ENCODE results near the gene TWIST1.

TWIST1 gene

DNA sequence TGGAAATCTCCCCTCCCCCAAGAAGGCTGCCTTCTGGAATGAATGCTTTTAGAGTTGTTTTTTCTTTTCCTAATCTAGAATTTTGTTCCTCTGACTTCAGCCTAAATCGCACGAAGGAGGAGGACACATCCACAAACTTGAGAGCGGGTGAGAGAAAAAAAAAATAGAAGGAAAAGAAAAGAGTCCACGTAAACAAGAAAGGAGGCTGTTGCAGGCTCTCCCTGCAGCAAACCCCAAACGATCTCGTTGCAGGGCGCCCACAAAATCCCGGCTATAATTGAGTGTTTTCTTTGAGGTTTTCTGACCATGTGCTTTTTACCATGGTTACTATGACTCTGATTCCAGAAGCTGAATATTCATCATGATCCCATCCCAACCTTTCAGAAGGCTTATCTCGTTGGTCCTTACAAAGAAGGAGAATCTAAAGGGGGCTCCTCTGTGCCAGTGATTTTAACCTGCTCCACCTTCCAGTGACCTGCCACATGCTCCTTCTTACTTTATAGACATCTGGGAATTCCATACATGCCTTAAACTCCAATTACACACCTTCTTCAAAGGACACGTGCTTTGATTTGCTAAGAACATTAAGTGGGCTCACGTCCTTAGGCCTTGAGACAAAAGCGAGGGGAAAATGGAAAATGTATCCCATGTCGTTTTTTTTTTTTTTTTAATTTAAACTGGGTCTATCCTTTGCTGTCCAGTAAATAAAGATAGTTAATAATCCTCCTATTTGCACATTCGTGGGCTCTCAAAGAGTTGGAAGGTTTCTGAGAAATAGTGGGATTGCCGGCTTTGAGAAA, 5.8 kb downstream of the TWIST1 start:
- no peak for DNase-seq
- Histone ChIP-seq H3K27ac (no peak overlapping the region), H3K36me3 (replicated peaks) (no peaks in the 10 kb centered on the region), H3K4me3 (ENCODE audit: low read depth, low read length) (peak overlapping the region; percentile 39), H3K27me3 (replicated peaks) (no peaks in the 10 kb centered on the region)
- TF ChIP-seq, protein P1, sequence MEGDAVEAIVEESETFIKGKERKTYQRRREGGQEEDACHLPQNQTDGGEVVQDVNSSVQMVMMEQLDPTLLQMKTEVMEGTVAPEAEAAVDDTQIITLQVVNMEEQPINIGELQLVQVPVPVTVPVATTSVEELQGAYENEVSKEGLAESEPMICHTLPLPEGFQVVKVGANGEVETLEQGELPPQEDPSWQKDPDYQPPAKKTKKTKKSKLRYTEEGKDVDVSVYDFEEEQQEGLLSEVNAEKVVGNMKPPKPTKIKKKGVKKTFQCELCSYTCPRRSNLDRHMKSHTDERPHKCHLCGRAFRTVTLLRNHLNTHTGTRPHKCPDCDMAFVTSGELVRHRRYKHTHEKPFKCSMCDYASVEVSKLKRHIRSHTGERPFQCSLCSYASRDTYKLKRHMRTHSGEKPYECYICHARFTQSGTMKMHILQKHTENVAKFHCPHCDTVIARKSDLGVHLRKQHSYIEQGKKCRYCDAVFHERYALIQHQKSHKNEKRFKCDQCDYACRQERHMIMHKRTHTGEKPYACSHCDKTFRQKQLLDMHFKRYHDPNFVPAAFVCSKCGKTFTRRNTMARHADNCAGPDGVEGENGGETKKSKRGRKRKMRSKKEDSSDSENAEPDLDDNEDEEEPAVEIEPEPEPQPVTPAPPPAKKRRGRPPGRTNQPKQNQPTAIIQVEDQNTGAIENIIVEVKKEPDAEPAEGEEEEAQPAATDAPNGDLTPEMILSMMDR (IDR thresholded peaks at IDR 0.05; ENCODE audit: low read depth, low read length, missing control alignments): no peak
- in situ Hi-C loops (cut with HindIII; ENCODE audit: low pct_ligation_motif_present, low sequenced_read_pairs): no loop called here

DNA sequence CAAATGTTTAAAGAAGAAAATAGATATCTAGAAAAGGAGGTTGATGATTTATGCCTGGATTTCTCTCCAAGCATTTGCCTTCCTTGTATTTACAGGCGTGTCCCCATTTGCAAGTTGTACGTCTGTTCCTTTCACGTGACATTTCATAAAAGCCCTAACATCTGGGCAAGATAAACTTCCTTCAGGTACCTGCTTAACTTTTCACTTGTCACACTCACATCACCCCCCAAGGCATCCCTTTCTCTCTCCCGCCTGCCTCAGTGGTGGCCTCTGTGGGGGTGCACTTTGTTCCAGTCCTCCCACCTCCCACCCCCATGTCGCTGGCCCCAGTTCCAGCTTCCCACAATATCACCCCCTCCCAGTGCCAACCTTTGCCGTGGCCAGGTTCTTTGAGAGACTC, 6.7 kb downstream of the TWIST1 start:
- no peak for DNase-seq
- no peaks in the 10 kb centered on the region for H3K27me3 ChIP-seq (replicated peaks)
- H3K27ac ChIP-seq: no peak overlapping the region
- TF ChIP-seq, protein P1 (IDR thresholded peaks at IDR 0.05; ENCODE audit: low read depth, low read length, missing control alignments): no peak
- H3K36me3 ChIP-seq (replicated peaks): no peaks in the 10 kb centered on the region
- no peak overlapping the region for H3K4me3 ChIP-seq (ENCODE audit: low read depth, low read length)
- in situ Hi-C loops (cut with HindIII; ENCODE audit: low pct_ligation_motif_present, low sequenced_read_pairs): no loop called here

DNA sequence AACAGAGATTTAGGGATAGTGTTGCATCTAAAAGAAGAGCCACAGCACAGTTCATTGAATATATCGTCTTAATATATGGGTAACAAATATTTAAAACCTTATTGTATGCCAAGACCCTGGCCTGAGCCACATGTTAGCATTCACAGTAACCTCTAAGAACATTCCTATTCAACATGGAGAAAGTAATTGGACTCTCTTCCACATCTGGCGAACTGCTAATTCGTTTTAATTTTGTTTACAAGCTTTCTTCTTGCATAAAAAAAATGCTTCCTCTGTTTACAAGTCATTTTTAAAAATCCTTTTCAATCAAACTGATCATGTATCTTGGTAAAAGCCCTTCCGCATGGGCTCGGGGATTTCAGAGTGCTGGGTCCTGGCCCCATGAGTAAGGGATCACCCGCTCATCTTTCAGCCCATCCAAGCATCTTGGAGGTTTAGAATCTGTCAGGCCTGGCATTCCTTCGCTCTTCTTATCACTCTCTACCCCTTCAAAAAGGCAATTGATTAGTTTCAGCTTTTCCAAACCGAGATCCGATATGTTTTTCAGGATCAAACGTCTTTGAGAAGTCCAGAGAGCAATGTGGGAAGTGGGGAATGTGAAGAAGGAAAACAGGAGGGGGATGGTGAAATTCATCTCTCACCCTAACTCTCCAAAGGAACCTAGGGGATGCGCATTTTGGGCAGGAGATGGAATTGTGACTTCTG, 7.3 kb downstream of the TWIST1 start:
- no peak overlapping the region for H3K4me3 ChIP-seq (ENCODE audit: low read depth, low read length)
- DNase-seq: no peak
- TF ChIP-seq, protein P1 (IDR thresholded peaks at IDR 0.05; ENCODE audit: low read depth, low read length, missing control alignments): no peak
- no peak overlapping the region for H3K27ac ChIP-seq
- no peaks in the 10 kb centered on the region for H3K36me3 ChIP-seq (replicated peaks)
- no peaks in the 10 kb centered on the region for H3K27me3 ChIP-seq (replicated peaks)
- in situ Hi-C loops (cut with HindIII; ENCODE audit: low pct_ligation_motif_present, low sequenced_read_pairs): no loop called here

DNA sequence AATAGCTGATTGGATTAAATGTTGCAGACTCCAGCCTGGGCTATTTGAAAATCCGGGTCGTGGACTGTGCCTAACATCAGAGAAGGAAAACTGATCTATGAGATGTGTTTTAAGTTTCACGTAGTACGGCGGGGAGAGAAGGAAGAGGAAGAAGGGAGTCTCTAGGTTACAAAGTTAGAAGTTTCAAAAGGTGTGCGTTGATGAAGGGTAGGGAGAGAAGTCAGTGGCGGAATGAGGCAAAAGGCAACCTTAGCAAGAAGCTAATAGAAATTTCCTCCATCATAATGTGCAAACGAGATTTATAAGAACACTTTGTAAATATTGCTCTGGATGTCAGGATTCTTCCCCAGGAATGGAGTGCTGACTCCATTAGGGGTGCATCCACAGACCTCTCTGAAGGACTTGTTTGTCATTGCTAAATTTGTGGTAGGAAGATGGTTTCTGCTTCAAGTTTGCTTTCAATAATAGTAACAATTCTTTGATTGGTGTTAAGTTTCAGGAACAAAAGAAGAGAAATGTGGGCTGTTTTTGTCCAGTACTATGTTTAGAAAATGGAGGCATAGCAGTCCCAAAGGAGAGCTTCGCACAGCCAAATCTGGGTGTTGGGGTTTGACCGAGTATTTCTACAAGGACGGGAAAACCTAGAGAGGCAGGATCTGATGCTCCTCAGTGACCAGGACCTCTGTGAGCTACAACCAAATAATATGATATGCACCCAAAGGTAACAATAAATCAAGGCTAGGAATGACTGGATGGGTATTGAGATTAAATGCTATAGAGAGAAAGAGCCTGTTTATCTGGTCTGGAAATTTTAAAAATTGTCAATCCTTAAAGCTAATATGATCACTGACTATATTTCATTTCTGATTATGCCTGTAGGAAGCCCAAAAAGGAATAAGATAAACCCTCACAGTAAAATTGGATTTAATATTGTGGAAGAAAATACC, 8.2 kb downstream of the TWIST1 start:
- Histone ChIP-seq H3K27me3 (replicated peaks) (no peaks in the 10 kb centered on the region), H3K4me3 (ENCODE audit: low read depth, low read length) (no peak overlapping the region), H3K36me3 (replicated peaks) (no peaks in the 10 kb centered on the region), H3K27ac (no peak overlapping the region)
- DNase-seq: no peak
- in situ Hi-C loops (cut with HindIII; ENCODE audit: low pct_ligation_motif_present, low sequenced_read_pairs): no loop called here
- TF ChIP-seq, protein P1 (IDR thresholded peaks at IDR 0.05; ENCODE audit: low read depth, low read length, missing control alignments): no peak

DNA sequence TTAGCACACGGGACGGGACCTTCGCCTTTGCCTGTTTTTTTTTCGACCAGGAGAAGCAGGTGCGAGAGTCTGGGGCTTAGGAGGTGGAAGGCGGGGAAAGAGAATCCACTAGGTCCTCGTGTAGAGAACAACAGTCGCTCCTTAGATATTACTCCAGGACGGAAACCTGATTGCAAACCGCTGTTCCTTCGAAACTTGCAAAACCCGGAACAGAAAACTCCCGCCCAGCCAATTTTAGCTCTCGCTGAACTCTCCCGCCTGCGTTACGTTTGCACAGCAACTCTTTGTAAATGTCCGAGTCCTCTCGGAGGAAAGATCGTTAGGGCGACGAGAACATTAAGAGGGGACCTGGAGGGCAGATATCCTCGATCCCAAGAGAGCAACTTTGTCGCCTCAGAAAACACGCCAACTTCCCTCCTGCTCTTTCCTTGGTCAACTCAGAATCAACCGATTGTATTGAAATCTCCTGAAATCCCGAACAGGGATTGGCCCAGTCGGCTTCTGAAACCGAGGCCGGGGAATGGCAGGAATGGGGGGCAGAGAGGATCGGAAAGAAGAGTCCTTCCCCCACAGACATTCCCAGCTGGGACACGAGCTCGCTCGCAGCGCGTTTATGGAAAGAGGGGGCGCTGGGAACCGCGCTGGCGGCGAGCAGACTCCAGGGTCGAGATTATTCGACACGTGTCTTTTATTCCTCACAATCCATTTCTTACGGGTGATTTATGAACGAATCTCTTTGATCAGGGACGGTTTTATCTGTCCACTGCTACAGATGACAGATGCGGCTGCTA, 9.9 kb downstream of the TWIST1 start:
- TF ChIP-seq, protein P1 (IDR thresholded peaks at IDR 0.05; ENCODE audit: low read depth, low read length, missing control alignments): no peak
- in situ Hi-C loops (cut with HindIII; ENCODE audit: low pct_ligation_motif_present, low sequenced_read_pairs): no loop called here
- Histone ChIP-seq H3K27me3 (replicated peaks) (no peaks in the 10 kb centered on the region), H3K4me3 (ENCODE audit: low read depth, low read length) (peak overlapping the region; percentile 67), H3K27ac (peak overlapping the region; percentile 62), H3K36me3 (replicated peaks) (no peaks in the 10 kb centered on the region)
- peak; percentile 60 for DNase-seq

All from brain microvascular endothelial cell (primary cell).